Endothelial cell of umbilical vein (primary cell): ENCODE measurements around the gene OMD. TPM values are rescaled to one million over a fixed set of nuclear protein-coding genes. Genes with fewer than 3 reads are reported as not detected.

Experiments used
- BruUV-seq: library from RNA; stranded (reverse); fragments of 400-500 nt; replicated peaks from 2 replicates; lab custom pipeline; 2021; lab: Mats Ljungman, UMichigan
- CTCF ChIA-PET: fragments of 300-600, 350-600 bp; sonication (Branson Sonifier 250); formaldehyde crosslinking; loops from one replicate; lab custom pipeline; 2021; ENCODE audit warnings: antibody characterized with exemption, inconsistent platforms; lab: Charles Lee
- POLR2A ChIA-PET: fragments of 300-600, 350-600 bp; sonication (Branson Sonifier 250); formaldehyde crosslinking; loops from one replicate; lab custom pipeline; 2021; ENCODE audit warnings: antibody characterized with exemption, inconsistent platforms; lab: Charles Lee
- DNase-seq: peaks from one replicate; pipeline ENCODE4 v3.0.0-alpha.2; 2011; ENCODE audit warnings: low read depth, low spot score
- FAIRE-seq: peaks from 2 replicates; lab custom pipeline; 2011; peaks lifted over from hg19 to GRCh38; lab: Jason Lieb, UNC
- H2AFZ ChIP-seq: 2 replicates; pipeline ENCODE4 v1.6.0; 2012; ENCODE audit warnings: low read depth, low read length, control low read depth, inconsistent platforms
- H3K27ac ChIP-seq: 2 replicates; pipeline ENCODE4 v1.5.1; 2011; ENCODE audit warnings: low read depth, mild to moderate bottlenecking, control low read depth, low read length, moderate library complexity; ENCODE audit not compliant: insufficient read depth
- H3K27me3 ChIP-seq, 2 experiments: 2 replicates each; pipeline versions ENCODE4 v1.6.0 to v1.6.1; 2011; ENCODE audit warnings: low read length in 2 of 2, mixed read lengths in 1 of 2; ENCODE audit not compliant: control insufficient read depth in 2 of 2, insufficient read depth in 2 of 2
- H3K36me3 ChIP-seq, 2 experiments: 2 replicates in 1 of 2; 3 replicates in 1 of 2; pipeline ENCODE4 v1.5.1; 2011; ENCODE audit warnings: low read length in 2 of 2, mild to moderate bottlenecking in 1 of 2, moderate library complexity in 1 of 2; ENCODE audit not compliant: control insufficient read depth in 2 of 2, insufficient read depth in 2 of 2; ENCODE audit errors: extremely low read depth in 1 of 2
- H3K4me1 ChIP-seq: 3 replicates; pipeline ENCODE4 v1.5.1; 2011; ENCODE audit warnings: mild to moderate bottlenecking, low read length; ENCODE audit not compliant: control insufficient read depth, insufficient read depth; ENCODE audit errors: extremely low read depth
- H3K4me2 ChIP-seq: 2 replicates; pipeline ENCODE4 v1.6.1; 2011; ENCODE audit warnings: low read length, control low read depth, mixed read lengths; ENCODE audit not compliant: insufficient read depth
- H3K4me3 ChIP-seq, 3 experiments: fragments of 200-600 bp in 1 of 3; sonication (generic), shearing (Covaris generic) in 1 of 3; replicated peaks in 1 of 3; 2 replicates each; pipeline ENCODE4 v1.5.1; 2011 to 2016; ENCODE audit warnings: control low read depth in 3 of 3, low read length in 3 of 3, mild to moderate bottlenecking in 2 of 3, inconsistent platforms in 1 of 3, low read depth in 1 of 3, moderate library complexity in 1 of 3; ENCODE audit not compliant: insufficient read depth in 1 of 3
- H3K79me2 ChIP-seq: 2 replicates; pipeline ENCODE4 v1.6.0; 2012; ENCODE audit warnings: low read length, inconsistent platforms; ENCODE audit not compliant: control insufficient read depth, insufficient read depth
- H3K9ac ChIP-seq: replicated peaks from 2 replicates; pipeline ENCODE3; 2011; ENCODE audit warnings: low read length, control low read depth; ENCODE audit not compliant: insufficient read depth; ENCODE audit errors: extremely low read depth
- H3K9me1 ChIP-seq: replicated peaks from 3 replicates; pipeline ENCODE4 v1.6.0; 2011; ENCODE audit warnings: mild to moderate bottlenecking, low read length; ENCODE audit not compliant: control insufficient read depth, insufficient read depth; ENCODE audit errors: extremely low read depth
- H3K9me3 ChIP-seq: replicated peaks from 2 replicates; pipeline ENCODE4 v1.5.1; 2012; ENCODE audit warnings: low read length, inconsistent platforms; ENCODE audit not compliant: control insufficient read depth, insufficient read depth
- H4K20me1 ChIP-seq: replicated peaks from 2 replicates; pipeline ENCODE3; 2011; ENCODE audit warnings: mild to moderate bottlenecking, low read length; ENCODE audit not compliant: control insufficient read depth, insufficient read depth; ENCODE audit errors: extremely low read depth
- CTCF ChIP-seq, 2 donors: IDR thresholded peaks; 1 replicate in 1 of 2; 2 replicates in 1 of 2; pipeline ENCODE4 v1.5.1; 2011; ENCODE audit warnings: low read length in 2 of 2, mild to moderate bottlenecking in 2 of 2, moderate library complexity in 2 of 2, control low read depth in 1 of 2, inconsistent platforms in 1 of 2, low read depth in 1 of 2; ENCODE audit not compliant: insufficient read depth in 1 of 2; ENCODE audit errors: extremely low read depth in 1 of 2
- EZH2 ChIP-seq: IDR thresholded peaks from 2 replicates; pipeline ENCODE4 v1.6.1; 2012; ENCODE audit warnings: borderline replicate concordance, low read depth, mild to moderate bottlenecking, moderate library complexity, low read length, inconsistent platforms; ENCODE audit not compliant: severe bottlenecking
- FOS ChIP-seq: IDR thresholded peaks from 2 replicates; pipeline ENCODE4 v1.6.1; 2011; ENCODE audit warnings: mild to moderate bottlenecking, low read length, moderate library complexity, borderline replicate concordance; ENCODE audit not compliant: insufficient read depth
- GATA2 ChIP-seq: IDR thresholded peaks from 2 replicates; pipeline ENCODE4 v1.7.0; 2011; ENCODE audit warnings: low read depth, mild to moderate bottlenecking, moderate library complexity, mixed read lengths, low read length; ENCODE audit not compliant: insufficient read length, insufficient read depth
- JUN ChIP-seq: IDR thresholded peaks from 2 replicates; pipeline ENCODE4 v1.6.1; 2011; ENCODE audit warnings: borderline replicate concordance, low read depth; ENCODE audit not compliant: insufficient read length, insufficient read depth
- MAX ChIP-seq: IDR thresholded peaks from 2 replicates; pipeline ENCODE4 v1.6.1; 2011; ENCODE audit not compliant: insufficient read depth, insufficient read length
- MYC ChIP-seq: IDR thresholded peaks from one replicate; pipeline ENCODE4 v1.6.1; 2011; ENCODE audit warnings: mild to moderate bottlenecking, low read depth, low read length
- POLR2A ChIP-seq: IDR thresholded peaks from 2 replicates; pipeline ENCODE4 v1.6.1; 2012; ENCODE audit warnings: low read depth, mild to moderate bottlenecking, control low read depth, low read length
- POLR2AphosphoS5 ChIP-seq: IDR thresholded peaks from 2 replicates; pipeline ENCODE4 v1.6.1; 2012; ENCODE audit warnings: low read depth, mild to moderate bottlenecking, control low read depth, low read length, moderate library complexity; ENCODE audit not compliant: insufficient read depth
- dilution Hi-C: fragments of 300-500 bp; cut with MboI; formaldehyde crosslinking; loops from one replicate; pipeline ENCODE4 v1.15.0; 2019; ENCODE audit warnings: low sequenced_read_pairs; ENCODE audit not compliant: extremely low pct_ligation_motif_present
- intact Hi-C: fragments of 100-400 bp; cut with micrococcal nuclease; formaldehyde crosslinking; loops from one replicate; pipeline ENCODE4 v1.10.0; 2022
- polyA plus RNA-seq, 4 experiments: library from polyadenylated mRNA; depleted of rRNA in 3 of 4; stranded (reverse) in 3 of 4; unstranded in 1 of 4; fragments of >200 nt; gene quantifications; 2 replicates each; pipeline versions ENCODE4 v1.2.1 to v1.2.3, GENCODE V29; 2011 to 2012; ENCODE audit warnings: missing spikeins in 1 of 4
- total RNA-seq: library from RNA; stranded (reverse); gene quantifications from 2 replicates; pipeline ENCODE4 v1.2.3, GENCODE V29; 2021

OMD gene
- total and polyA plus RNA-seq, 2 donors (not counting 3 experiments of a cell fraction or from before 2014, with no cell fraction given): not detected

GRCh38 chr9:92463387-92463786 is 39.1 kb upstream of the OMD start:
- no peak overlapping the region for H3K4me2 ChIP-seq
- H3K9me1 ChIP-seq: no peaks in the 10 kb centered on the region
- DNase-seq: no peak
- H3K27me3 ChIP-seq: no peaks in the 10 kb centered on the region
- FAIRE-seq: no peak
- no peak overlapping the region for H3K4me3 ChIP-seq
- no peaks in the 10 kb centered on the region for H3K36me3 ChIP-seq
- no peaks in the 10 kb centered on the region for H3K9me3 ChIP-seq
- TF ChIP-seq EZH2: no peak
- TF ChIP-seq POLR2A: no peak
- no peak for TF ChIP-seq POLR2AphosphoS5
- no peak for TF ChIP-seq CTCF (IDR thresholded peaks at IDR 0.05; ENCODE audit: extremely low read depth in 1 of 2, insufficient read depth in 1 of 2, low read depth in 1 of 2, low read length in 2 of 2)
- TF ChIP-seq MYC: no peak
- TF ChIP-seq GATA2: no peak
- TF ChIP-seq MAX: no peak
- TF ChIP-seq JUN: no peak
- TF ChIP-seq FOS: no peak
- BruUV-seq: no TSS peak
- H3K9ac ChIP-seq: no peak overlapping the region
- H3K27ac ChIP-seq: no peak overlapping the region
- intact Hi-C loops: no loop called here
- H2AFZ ChIP-seq: no peak overlapping the region
- ChIA-PET POLR2A (no interaction called here), CTCF (no interaction called here)
- no peaks in the 10 kb centered on the region for H3K79me2 ChIP-seq
- no peaks in the 10 kb centered on the region for H3K4me1 ChIP-seq
- dilution Hi-C loops: no loop called here
- H4K20me1 ChIP-seq: no peaks in the 10 kb centered on the region
